Hepatocyte (in vitro differentiated cells): ENCODE data around the gene ARHGAP22. TPM values are rescaled to one million over a fixed set of nuclear protein-coding genes. Genes with fewer than 3 reads are reported as not detected.

Experiments used
- DNase-seq: peaks from one replicate; pipeline ENCODE4 v3.0.0-alpha.2; 2016; ENCODE audit warnings: low spot score
- H2AFZ ChIP-seq: fragments of 200-600 bp; sonication (generic); 2 replicates; pipeline ENCODE4 v1.6.0; 2016; ENCODE audit warnings: antibody characterized with exemption, mild to moderate bottlenecking
- H3K27ac ChIP-seq: fragments of 200-600 bp; sonication (generic); 2 replicates; pipeline ENCODE4 v1.5.1; 2016; ENCODE audit warnings: mild to moderate bottlenecking
- H3K27me3 ChIP-seq: fragments of 200-600 bp; sonication (generic); 2 replicates; pipeline ENCODE4 v1.6.1; 2016
- H3K36me3 ChIP-seq: fragments of 200-600 bp; sonication (generic); replicated peaks from 2 replicates; pipeline ENCODE4 v1.5.1; 2016; ENCODE audit warnings: low read depth; ENCODE audit not compliant: insufficient read depth
- H3K4me1 ChIP-seq: fragments of 200-600 bp; sonication (generic); 2 replicates; pipeline ENCODE4 v1.5.1; 2016; ENCODE audit warnings: mild to moderate bottlenecking, moderate library complexity; ENCODE audit not compliant: insufficient read depth
- H3K4me2 ChIP-seq: fragments of 200-600 bp; sonication (generic); 2 replicates; pipeline ENCODE4 v1.6.0; 2016
- H3K4me3 ChIP-seq: fragments of 200-600 bp; sonication (generic); 2 replicates; pipeline ENCODE4 v1.5.1; 2016; ENCODE audit warnings: mild to moderate bottlenecking
- H3K79me2 ChIP-seq: fragments of 200-600 bp; sonication (generic); 2 replicates; pipeline ENCODE4 v1.6.0; 2017; ENCODE audit warnings: mild to moderate bottlenecking
- H3K9me2 ChIP-seq: fragments of 200-600 bp; sonication (generic); replicated peaks from 2 replicates; pipeline ENCODE4 v1.6.0; 2017; ENCODE audit warnings: mild to moderate bottlenecking; ENCODE audit not compliant: insufficient read depth
- H3K9me3 ChIP-seq: fragments of 200-600 bp; sonication (generic); 2 replicates; pipeline ENCODE4 v1.5.1; 2016; ENCODE audit warnings: low read depth, mild to moderate bottlenecking
- H4K20me1 ChIP-seq: fragments of 200-600 bp; sonication (generic); 2 replicates; pipeline ENCODE4 v1.6.0; 2016; ENCODE audit warnings: mild to moderate bottlenecking; ENCODE audit not compliant: insufficient read depth, poor library complexity, severe bottlenecking
- CTCF ChIP-seq: fragments of 200-600 bp; sonication (generic); IDR thresholded peaks from 2 replicates; pipeline ENCODE4 v1.5.1; 2016; ENCODE audit warnings: antibody characterized with exemption, mild to moderate bottlenecking; ENCODE audit not compliant: poor library complexity
- EZH2 ChIP-seq: fragments of 200-600 bp; sonication (generic); IDR thresholded peaks from 2 replicates; pipeline ENCODE4 v1.6.1; 2016; ENCODE audit warnings: antibody characterized with exemption, mild to moderate bottlenecking, borderline replicate concordance
- EZH2phosphoT487 ChIP-seq: fragments of 200-600 bp; sonication (generic); IDR thresholded peaks from one replicate; pipeline ENCODE4 v1.6.1; 2018; ENCODE audit warnings: antibody characterized with exemption, mild to moderate bottlenecking, low read depth, moderate library complexity; ENCODE audit not compliant: unreplicated experiment, severe bottlenecking
- WGBS: methylation state at CpG from one replicate; pipeline ENCODE4 v1.1.6; 2016; ENCODE audit warnings: low lambda C conversion rate; ENCODE audit errors: missing lambda C conversion rate; 5-methylcytosine and 5-hydroxymethylcytosine counted together
- polyA plus RNA-seq: library from polyadenylated mRNA; unstranded; fragments of >200 nt; fragmentation: Nextera tagmentation; extraction: Ambion mirVana; gene quantifications from 2 replicates; pipeline ENCODE4 v1.2.1, GENCODE V29; 2016
- total RNA-seq: library from RNA; depleted of rRNA; stranded (reverse); fragments of >200 nt; gene quantifications from 2 replicates; pipeline ENCODE4 v1.2.3, GENCODE V29; 2014

Gene ARHGAP22
- total and polyA plus RNA-seq, 2 experiments from 2014 or later, result 1.7 to 1.8 TPM

GRCh38 chr10:48627984-48628609 is 23.2 kb upstream of the ARHGAP22 start:
- no peaks in the 10 kb centered on the region for H3K36me3 ChIP-seq
- H3K9me2 ChIP-seq, result no peaks in the 10 kb centered on the region
- H2AFZ ChIP-seq, result no peak overlapping the region
- no peaks in the 10 kb centered on the region for H3K4me1 ChIP-seq
- no peaks in the 10 kb centered on the region for H3K79me2 ChIP-seq
- no peaks in the 10 kb centered on the region for H4K20me1 ChIP-seq
- no peaks in the 10 kb centered on the region for H3K9me3 ChIP-seq
- H3K4me3 ChIP-seq, result no peak overlapping the region
- no peaks in the 10 kb centered on the region for H3K27me3 ChIP-seq
- no peak for DNase-seq
- no peak for TF ChIP-seq CTCF
- TF ChIP-seq EZH2, result no peak
- TF ChIP-seq EZH2phosphoT487, result no peak
- no peak overlapping the region for H3K27ac ChIP-seq
- WGBS, result 90% methylated on average over 2 of the region's 2 CpGs
- H3K4me2 ChIP-seq, result no peak overlapping the region

- H3K4me2 ChIP-seq, result no peak overlapping the region
- no peaks in the 10 kb centered on the region for H3K27me3 ChIP-seq
- DNase-seq, result no peak
- no peaks in the 10 kb centered on the region for H3K9me2 ChIP-seq
- TF ChIP-seq EZH2phosphoT487, result no peak
- no peak for TF ChIP-seq EZH2
- no peak for TF ChIP-seq CTCF
- no peaks in the 10 kb centered on the region for H3K79me2 ChIP-seq
- H4K20me1 ChIP-seq, result no peaks in the 10 kb centered on the region
- H3K9me3 ChIP-seq, result peaks cover under 1% of the 10 kb centered on the region
- no peaks in the 10 kb centered on the region for H3K4me1 ChIP-seq
- H3K4me3 ChIP-seq, result no peak overlapping the region
- WGBS, result 89% methylated on average over 11 of the region's 11 CpGs
- H3K27ac ChIP-seq, result no peak overlapping the region
- no peaks in the 10 kb centered on the region for H3K36me3 ChIP-seq
- no peak overlapping the region for H2AFZ ChIP-seq
Measured at GRCh38 chr10:48626986-48627731, 22.3 kb upstream of the ARHGAP22 start.

- DNase-seq, result no peak
- Histone ChIP-seq H4K20me1 (no peaks in the 10 kb centered on the region), H3K4me2 (no peak overlapping the region), H3K9me2 (no peaks in the 10 kb centered on the region), H3K36me3 (no peaks in the 10 kb centered on the region), H3K4me3 (no peak overlapping the region), H3K27ac (no peak overlapping the region), H2AFZ (no peak overlapping the region), H3K4me1 (no peaks in the 10 kb centered on the region), H3K79me2 (no peaks in the 10 kb centered on the region), H3K27me3 (no peaks in the 10 kb centered on the region), H3K9me3 (peaks cover 4% of the 10 kb centered on the region)
- no peak for TF ChIP-seq CTCF
- no peak for TF ChIP-seq EZH2phosphoT487
- TF ChIP-seq EZH2, result no peak
- WGBS, result 80% methylated on average over 4 of the region's 4 CpGs
Measured at GRCh38 chr10:48626447-48626846, 21.6 kb upstream of the ARHGAP22 start.
